Gastrocnemius medialis (tissue), 4 donors: ENCODE data around the gene FNBP1L.

Experiments
- POLR2A ChIP-seq, 2 donors: fragments of 450-650 bp; IDR thresholded peaks; one replicate each; pipeline ENCODE4 v1.6.1; 2017; ENCODE audit warnings: antibody characterized with exemption in 2 of 2, mild to moderate bottlenecking in 2 of 2, moderate library complexity in 2 of 2
- TF ChIP-seq, protein P1 (sequence below), 5 experiments: fragments of 450-650 bp in 3 of 5; fragments of 200-600 bp in 2 of 5; sonication (generic) in 2 of 5; IDR thresholded peaks in 4 of 5; conservative IDR thresholded peaks in 1 of 5; 1 replicate in 4 of 5; 2 replicates in 1 of 5; pipeline ENCODE4 v1.5.1; 2016 to 2019; ENCODE audit warnings: antibody characterized with exemption in 5 of 5, mild to moderate bottlenecking in 3 of 5, moderate library complexity in 3 of 5

DNA sequence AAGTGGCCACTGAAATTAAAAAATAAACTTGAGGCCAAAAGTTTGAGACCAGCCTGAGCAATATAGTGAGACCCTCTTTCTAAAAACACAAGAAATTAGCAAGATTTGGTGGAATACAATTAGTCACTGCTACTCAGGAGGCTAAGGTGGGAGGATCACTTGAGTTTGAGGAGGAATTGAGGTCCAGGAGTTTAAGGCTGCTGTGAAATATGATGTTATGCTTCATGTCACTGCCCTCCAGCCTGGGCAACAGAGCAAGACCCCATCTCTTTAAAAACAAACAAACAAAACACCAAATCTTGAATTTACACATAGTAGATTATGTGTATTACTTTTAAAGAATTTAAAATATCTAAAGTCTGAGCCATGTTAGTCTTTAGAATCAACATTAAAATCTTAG lies 6.3 kb upstream of the FNBP1L start:
- TF ChIP-seq, protein P1, sequence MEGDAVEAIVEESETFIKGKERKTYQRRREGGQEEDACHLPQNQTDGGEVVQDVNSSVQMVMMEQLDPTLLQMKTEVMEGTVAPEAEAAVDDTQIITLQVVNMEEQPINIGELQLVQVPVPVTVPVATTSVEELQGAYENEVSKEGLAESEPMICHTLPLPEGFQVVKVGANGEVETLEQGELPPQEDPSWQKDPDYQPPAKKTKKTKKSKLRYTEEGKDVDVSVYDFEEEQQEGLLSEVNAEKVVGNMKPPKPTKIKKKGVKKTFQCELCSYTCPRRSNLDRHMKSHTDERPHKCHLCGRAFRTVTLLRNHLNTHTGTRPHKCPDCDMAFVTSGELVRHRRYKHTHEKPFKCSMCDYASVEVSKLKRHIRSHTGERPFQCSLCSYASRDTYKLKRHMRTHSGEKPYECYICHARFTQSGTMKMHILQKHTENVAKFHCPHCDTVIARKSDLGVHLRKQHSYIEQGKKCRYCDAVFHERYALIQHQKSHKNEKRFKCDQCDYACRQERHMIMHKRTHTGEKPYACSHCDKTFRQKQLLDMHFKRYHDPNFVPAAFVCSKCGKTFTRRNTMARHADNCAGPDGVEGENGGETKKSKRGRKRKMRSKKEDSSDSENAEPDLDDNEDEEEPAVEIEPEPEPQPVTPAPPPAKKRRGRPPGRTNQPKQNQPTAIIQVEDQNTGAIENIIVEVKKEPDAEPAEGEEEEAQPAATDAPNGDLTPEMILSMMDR (IDR thresholded peaks at IDR 0.05 in 4 of 5, conservative IDR thresholded peaks at IDR 0.05 in 1 of 5): no peak
- TF ChIP-seq POLR2A (IDR thresholded peaks at IDR 0.05): no peak
